ENCODE results near the gene IFT122.
"Not testable (repeated sequence)": the region's sequence is repeated elsewhere in the genome, so short reads cannot be mapped to it uniquely, and the experiment has no call there.

The IFT122 gene

DNA sequence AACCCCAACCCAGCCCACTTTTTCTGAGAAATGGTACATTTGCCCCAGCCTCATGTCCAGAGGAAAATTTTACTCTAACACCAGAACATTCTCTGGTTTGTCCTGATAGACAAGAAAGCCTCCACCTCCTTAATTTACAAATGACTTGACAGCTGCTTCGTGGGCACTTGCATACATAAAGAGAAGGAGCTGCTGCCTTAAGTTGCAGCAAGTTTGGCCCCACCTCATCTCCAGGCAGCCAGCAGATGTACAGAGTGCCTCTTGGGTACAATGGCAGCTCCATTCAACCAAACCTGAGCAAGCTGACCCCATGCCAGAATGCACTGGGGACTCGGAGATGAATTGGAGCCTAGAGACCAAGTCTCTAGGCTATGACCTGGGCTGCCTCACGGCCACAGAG, 96.8 kb downstream of the IFT122 start:
- no peak for DNase-seq (ENCODE audit: low read depth)

DNA sequence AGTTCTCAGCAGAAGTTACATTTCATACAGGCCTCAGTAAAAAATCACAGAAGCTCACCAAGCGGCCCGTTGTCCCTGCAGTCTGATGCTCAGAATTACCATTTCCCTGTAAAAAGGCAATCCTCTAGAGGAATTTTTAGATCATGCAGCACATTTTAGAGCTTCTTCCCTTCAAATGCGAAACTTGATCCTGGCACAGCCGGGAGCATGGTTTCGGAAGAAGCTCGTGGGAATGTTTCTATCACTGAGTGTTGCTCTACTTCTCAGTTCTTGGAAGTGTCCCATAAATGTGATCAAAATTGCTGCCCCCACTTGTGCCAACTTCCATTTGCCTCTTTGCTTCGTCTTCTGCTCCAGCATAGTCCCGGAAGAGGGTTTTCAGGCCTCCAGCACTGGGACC, 99.2 kb downstream of the IFT122 start:
- no peak for DNase-seq (ENCODE audit: low read depth)

DNA sequence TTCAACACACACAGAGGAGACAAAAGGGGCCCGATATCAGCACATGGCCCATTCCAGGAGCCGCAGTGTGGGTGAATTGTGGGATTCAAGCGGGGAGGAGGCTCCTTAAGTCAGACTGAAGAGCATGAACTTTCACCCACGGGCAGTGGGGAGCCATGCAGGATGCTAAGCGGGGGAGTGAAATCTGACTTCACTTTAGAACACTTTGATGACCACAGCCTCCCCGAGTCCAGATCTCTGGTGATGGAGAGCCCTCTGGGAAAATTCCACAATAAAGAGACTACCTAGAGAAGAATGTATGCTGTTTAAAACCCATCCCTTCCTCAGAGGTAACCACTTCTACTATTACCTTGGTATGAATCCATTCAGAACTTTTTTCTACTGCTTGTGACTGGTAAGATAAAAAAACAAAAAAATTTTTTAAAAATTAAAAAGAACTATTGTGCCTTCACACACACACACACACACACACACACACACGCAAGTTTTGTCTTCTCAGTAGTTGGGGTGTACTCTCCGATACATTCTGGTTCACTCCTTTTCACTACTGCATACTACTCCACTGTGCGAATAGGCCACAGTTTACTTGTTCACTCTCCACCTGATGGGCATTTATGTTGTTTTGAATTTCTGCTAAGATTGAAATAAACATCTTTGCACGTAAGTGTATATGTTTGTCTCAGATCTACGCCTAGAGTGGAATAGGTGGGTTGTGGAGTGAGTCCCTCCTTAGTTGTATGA, 100.9 kb downstream of the IFT122 start:
- no peak for DNase-seq (ENCODE audit: low read depth)

GRCh38 chr3:129542747-129543146, 102.7 kb downstream of the IFT122 start:
- no peak for DNase-seq (ENCODE audit: low read depth)

- no peak for DNase-seq (ENCODE audit: low read depth)
These were observed 103.2 kb downstream of the IFT122 start, which contains the start of gene H1-8 for GRCh38 chr3:129543156-129543790. TSS of gene H1-8 (plus strand) at chr3:129543175. CDS start at chr3:129543219, 44 bp downstream.

GRCh38 chr3:129543999-129544398, 104.0 kb downstream of the IFT122 start:
- no peak for DNase-seq (ENCODE audit: low read depth)

- DNase-seq (ENCODE audit: low read depth) = not testable (repeated sequence)
These were observed 105.9 kb downstream of the IFT122 start for GRCh38 chr3:129545951-129546350.

DNA sequence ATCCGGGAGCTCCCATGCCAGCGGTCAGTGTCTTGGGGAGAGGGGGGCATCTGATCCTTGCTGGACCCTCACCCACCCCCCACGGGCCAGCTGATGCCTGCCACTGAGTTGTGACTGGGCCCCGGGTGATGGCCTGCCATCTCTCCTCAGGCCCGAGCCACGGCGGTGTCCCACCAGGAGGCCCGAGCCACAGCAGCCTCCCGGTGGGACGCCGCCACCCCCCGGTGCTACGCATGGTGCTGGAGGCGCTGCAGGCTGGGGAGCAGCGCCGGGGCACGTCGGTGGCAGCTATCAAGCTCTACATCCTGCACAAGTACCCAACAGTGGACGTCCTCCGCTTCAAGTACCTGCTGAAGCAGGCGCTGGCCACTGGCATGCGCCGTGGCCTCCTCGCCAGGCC, 107.2 kb downstream of the IFT122 start:
- no peak for DNase-seq (ENCODE audit: low read depth)

GRCh38 chr3:129548104-129548965, 108.3 kb downstream of the IFT122 start:
- no peak for DNase-seq (ENCODE audit: low read depth)

- DNase-seq (ENCODE audit: low read depth) = no peak
These were observed 109.2 kb downstream of the IFT122 start for GRCh38 chr3:129549006-129549800.

- DNase-seq (ENCODE audit: low read depth) = no peak
These were observed 109.8 kb downstream of the IFT122 start for GRCh38 chr3:129549805-129550204.

DNA sequence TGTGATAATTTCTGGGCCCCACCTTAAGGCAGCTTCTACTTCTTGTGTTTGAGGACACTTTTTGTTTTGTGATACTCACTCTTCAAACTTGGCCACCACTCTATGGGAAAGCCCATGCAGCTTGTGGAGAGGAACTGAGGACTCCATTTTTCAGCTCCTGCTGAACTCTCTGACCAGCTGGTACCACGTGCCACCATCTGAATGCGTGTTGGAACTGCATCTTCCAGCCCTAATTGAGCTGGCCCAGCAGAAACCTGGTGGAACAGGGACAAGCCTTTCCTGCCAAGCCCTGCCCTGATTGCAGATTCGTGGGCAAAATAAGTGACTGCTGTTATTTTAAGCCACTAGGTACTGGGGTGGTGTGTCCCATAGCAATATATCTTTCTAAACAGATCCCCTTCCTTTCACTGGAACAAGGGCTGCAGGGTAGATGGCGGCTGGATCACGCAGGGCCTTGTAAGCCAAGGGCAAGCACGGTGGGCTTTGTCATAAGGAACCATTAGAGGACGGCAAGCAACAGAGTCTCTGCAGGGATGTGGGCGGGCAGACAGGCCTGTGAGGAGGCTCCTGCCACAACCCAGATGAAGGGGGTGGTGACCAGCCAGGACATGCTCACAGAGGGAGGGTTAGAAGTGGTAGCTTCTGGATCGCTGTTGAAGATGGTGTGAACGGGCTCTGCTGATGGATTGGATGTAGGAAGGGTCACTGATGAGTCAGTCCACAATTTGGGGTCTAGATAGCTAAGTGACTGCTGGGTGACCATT, 112.4 kb downstream of the IFT122 start:
- DNase-seq (ENCODE audit: low read depth) = no peak

GRCh38 chr3:129553171-129553570, 113.1 kb downstream of the IFT122 start:
- DNase-seq (ENCODE audit: low read depth) = no peak

DNA sequence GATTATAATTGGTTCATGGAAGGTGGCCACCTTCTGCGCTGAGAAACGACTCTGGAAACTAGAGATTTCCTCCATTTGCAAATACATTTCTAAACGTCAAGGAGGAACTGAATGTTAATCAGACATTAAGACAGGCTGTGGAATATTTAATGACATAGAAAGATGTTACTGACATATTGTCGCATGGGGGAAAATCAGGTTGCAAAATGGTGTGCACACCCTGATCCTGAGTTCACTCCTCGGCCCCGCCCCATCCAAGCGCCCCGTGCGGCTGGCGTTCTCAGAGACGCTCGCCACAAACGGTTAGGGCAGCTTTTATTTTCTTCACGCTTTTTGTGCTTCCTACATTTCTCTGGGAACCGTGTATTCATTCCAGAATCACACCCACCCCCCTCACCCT, 113.7 kb downstream of the IFT122 start:
- DNase-seq (ENCODE audit: low read depth) = no peak

GRCh38 chr3:129554356-129555152, 114.5 kb downstream of the IFT122 start:
- no peak for DNase-seq (ENCODE audit: low read depth)

DNA sequence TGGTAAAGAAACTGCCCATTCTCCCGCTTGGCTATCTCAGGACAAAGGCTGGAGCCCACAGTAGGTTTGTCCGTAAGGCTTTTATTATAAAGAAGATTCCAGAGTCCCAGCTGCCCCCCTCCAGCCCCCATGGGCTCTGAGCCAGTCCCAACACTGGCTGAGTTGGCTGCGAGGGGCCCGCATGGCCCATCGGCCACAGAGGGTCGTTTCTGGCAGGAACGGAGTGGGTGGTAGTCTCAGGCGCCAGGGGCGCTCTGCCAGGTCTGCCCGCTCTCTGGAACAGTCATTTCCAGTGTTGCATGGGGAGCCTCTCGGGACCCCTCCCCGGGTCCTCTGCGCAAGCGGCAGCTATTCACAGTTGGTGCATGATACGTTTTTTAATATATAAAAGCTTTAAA, 115.1 kb downstream of the IFT122 start:
- DNase-seq (ENCODE audit: low read depth) = no peak

DNA sequence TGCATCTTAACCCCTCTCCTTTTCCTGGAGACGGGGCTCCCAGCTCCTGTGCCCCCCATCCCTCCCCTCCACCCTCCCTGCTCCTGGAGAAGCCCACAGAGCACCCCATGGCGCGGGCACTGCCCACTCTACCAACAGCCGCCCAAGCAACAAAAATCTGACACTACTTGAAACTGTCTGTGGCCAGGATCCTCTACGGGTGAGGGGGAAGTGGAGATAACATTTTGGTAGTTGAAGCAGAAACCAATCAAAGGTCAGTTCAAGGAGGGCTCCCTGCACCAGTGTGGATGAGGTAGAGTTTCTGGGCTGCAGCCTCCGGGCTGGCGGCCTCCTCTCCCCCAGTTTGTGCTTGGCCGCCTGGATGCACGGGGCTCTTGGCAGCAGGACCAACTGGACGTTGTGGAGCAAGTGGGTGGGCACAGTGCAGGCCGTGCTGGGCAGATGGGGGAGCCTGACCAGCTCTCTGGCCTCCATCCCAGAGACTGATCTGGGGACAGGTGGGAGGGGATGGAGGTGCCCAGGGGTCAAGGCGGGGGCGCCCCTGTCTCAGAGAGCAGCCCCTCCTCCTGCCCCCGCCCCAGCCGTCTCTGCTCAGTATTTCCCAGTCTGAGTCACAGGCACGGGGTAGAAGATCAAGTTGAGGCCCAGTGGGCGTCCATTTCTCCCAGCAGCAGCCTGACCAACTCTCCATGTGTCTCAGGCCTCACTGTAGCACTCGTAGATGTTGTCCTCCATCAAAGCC, 115.8 kb downstream of the IFT122 start:
- DNase-seq (ENCODE audit: low read depth) = no peak

DNA sequence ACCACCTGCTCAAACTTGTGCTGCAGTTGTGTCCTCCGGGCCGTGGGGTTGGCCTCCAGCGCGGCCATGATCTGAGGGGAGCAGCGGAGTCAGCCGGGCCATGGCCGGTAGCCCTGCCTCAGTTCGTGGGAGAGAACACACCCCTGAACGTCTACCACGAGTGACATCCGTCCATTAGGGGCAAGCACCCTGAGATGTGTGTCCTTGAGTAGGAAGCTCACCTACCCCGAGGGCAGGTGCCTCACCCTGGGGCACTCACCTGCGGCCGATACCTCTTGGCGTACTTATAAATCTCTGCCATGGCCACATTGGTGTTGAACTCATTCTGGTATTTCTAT, 116.3 kb downstream of the IFT122 start:
- DNase-seq (ENCODE audit: low read depth) = no peak

DNA sequence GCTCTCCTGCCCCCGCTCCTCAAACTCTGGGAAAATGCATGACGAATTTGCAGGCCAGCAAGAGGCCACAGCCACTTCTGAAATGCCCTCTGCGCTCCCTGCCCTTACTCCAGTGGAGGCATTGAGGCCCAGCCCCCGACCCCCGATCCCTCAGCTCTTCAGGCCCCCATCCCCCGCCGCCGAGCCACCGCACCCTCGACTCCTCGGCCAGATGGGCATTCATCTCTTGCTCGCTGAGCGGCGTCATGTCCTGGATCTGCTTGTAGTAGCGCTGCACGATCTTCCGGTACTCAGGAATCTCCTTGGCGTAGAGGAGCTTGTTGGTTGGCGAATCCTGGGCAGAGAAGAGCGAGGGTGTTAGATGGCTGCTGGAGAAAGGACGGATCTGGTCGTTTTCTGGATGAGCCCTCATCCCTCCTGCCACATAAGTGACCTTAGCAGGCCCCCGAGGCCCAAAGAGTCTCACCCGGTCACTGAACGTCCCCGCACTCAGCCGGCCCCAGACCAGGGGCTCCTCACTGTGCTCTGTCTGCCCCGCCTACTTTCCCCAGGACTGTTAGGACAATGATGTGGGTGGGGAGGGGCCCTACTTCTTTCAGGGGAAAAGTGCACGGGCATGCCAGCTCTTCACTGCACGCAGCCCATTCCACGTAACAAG, 117.0 kb downstream of the IFT122 start:
- DNase-seq (ENCODE audit: low read depth) = no peak

Measured in activated gamma-delta T cell treated with anti-CD3 and anti-CD28 coated beads, Interleukin-2, amount 50 U/mL, for 16 hours (primary cell).